ENCODE results near the gene ADRM1. TPM values are rescaled to one million over a fixed set of nuclear protein-coding genes. Genes with fewer than 3 reads are reported as not detected.

Gene ADRM1
- total RNA-seq, 6 donors from 2014 or later = 57.6 to 158 (median 91.6) TPM

GRCh38 chr20:62339647-62340062 lies 36.9 kb downstream of the ADRM1 start:
- peaks cover 10 to 97% (median 48%) of the 10 kb centered on the region in 4 donors for H3K36me3 ChIP-seq
- 61 to 71% methylated on average over 13 to 14 of the region's 14 CpGs for WGBS, 2 donors

GRCh38 chr20:62342910-62343309 lies 40.1 kb downstream of the ADRM1 start:
- Histone ChIP-seq H3K4me1 (no peaks in the 10 kb centered on the region), H3K27ac (no peak overlapping the region), H3K4me3 (no peak overlapping the region), H3K36me3 (peaks cover 2 to 97% (median 40%) of the 10 kb centered on the region in 4 donors), H3K9me3 (no peaks in the 10 kb centered on the region), H3K27me3 (no peaks in the 10 kb centered on the region)
- no peak for TF ChIP-seq POLR2A (IDR thresholded peaks at IDR 0.05)
- TF ChIP-seq POLR2AphosphoS5 (IDR thresholded peaks at IDR 0.05) = no peak
- TF ChIP-seq CTCF (IDR thresholded peaks at IDR 0.05) = no peak
- TF ChIP-seq EP300 (IDR thresholded peaks at IDR 0.05) = no peak
- DNase-seq (no peak), ATAC-seq (ENCODE audit: low FRiP score in 2 of 2) (no peak)
- 77 to 79% methylated on average over 10 of the region's 10 CpGs for WGBS, 2 donors

More at GRCh38 chr20:62339647-62340062, 36.9 kb downstream of the ADRM1 start:
- Histone ChIP-seq H3K27me3 (no peaks in the 10 kb centered on the region), H3K4me1 (no peaks in the 10 kb centered on the region), H3K27ac (no peak overlapping the region), H3K9me3 (no peaks in the 10 kb centered on the region), H3K4me3 (no peak overlapping the region)
- no peak for ATAC-seq (ENCODE audit: low FRiP score in 2 of 2)
- no peak for DNase-seq
- TF ChIP-seq CTCF (IDR thresholded peaks at IDR 0.05) (no peak), POLR2A (IDR thresholded peaks at IDR 0.05) (no peak), EP300 (IDR thresholded peaks at IDR 0.05) (no peak), POLR2AphosphoS5 (IDR thresholded peaks at IDR 0.05) (no peak)

GRCh38 chr20:62344092-62344491 lies 41.3 kb downstream of the ADRM1 start:
- Histone ChIP-seq H3K9me3 (no peaks in the 10 kb centered on the region), H3K27me3 (no peaks in the 10 kb centered on the region), H3K4me3 (no peak overlapping the region), H3K36me3 (peaks cover 2 to 90% (median 33%) of the 10 kb centered on the region in 4 donors), H3K4me1 (no peaks in the 10 kb centered on the region), H3K27ac (no peak overlapping the region)
- no peak for TF ChIP-seq EP300 (IDR thresholded peaks at IDR 0.05)
- TF ChIP-seq POLR2AphosphoS5 (IDR thresholded peaks at IDR 0.05) = no peak
- no peak for TF ChIP-seq POLR2A (IDR thresholded peaks at IDR 0.05)
- TF ChIP-seq CTCF (IDR thresholded peaks at IDR 0.05) = no peak
- DNase-seq (no peak), ATAC-seq (ENCODE audit: low FRiP score in 2 of 2) (no peak)
- WGBS, 2 donors = 93 to 96% methylated on average over 5 of the region's 5 CpGs

- Histone ChIP-seq H3K27ac (no peak overlapping the region), H3K4me1 (no peaks in the 10 kb centered on the region), H3K27me3 (no peaks in the 10 kb centered on the region), H3K36me3 (peaks cover 2 to 86% (median 31%) of the 10 kb centered on the region in 4 donors), H3K4me3 (no peak overlapping the region), H3K9me3 (no peaks in the 10 kb centered on the region)
- ATAC-seq (ENCODE audit: low FRiP score in 2 of 2) (no peak), DNase-seq (no peak)
- 84 to 87% methylated on average over 10 of the region's 10 CpGs for WGBS, 2 donors
- TF ChIP-seq POLR2A (IDR thresholded peaks at IDR 0.05) = no peak
- TF ChIP-seq EP300 (IDR thresholded peaks at IDR 0.05) = no peak
- TF ChIP-seq POLR2AphosphoS5 (IDR thresholded peaks at IDR 0.05) = no peak
- no peak for TF ChIP-seq CTCF (IDR thresholded peaks at IDR 0.05)
These were observed 42.0 kb downstream of the ADRM1 start for GRCh38 chr20:62344782-62345181.

- ATAC-seq (ENCODE audit: low FRiP score in 2 of 2) (no peak), DNase-seq (peak in 1 of 2 donors; percentile 75)
- Histone ChIP-seq H3K36me3 (peaks cover 3 to 86% (median 34%) of the 10 kb centered on the region in 4 donors), H3K27ac (peak overlapping the region in 1 of 4 donors; percentile 2), H3K4me3 (no peak overlapping the region), H3K9me3 (no peaks in the 10 kb centered on the region), H3K27me3 (no peaks in the 10 kb centered on the region), H3K4me1 (peaks cover 0 to 7% (median under 1%) of the 10 kb centered on the region in 4 donors)
- WGBS, 2 donors = 60 to 96% methylated on average over 3 to 22 of the region's 25 CpGs
- no peak for TF ChIP-seq POLR2AphosphoS5 (IDR thresholded peaks at IDR 0.05)
These were observed 43.0 kb downstream of the ADRM1 start for GRCh38 chr20:62345681-62346370.
